ENCODE results near the gene GUCA1A. TPM values are rescaled to one million over a fixed set of nuclear protein-coding genes. Genes with fewer than 3 reads are reported as not detected.

Gene GUCA1A
- total RNA-seq, 1 donor from 2014 or later, result not detected

GRCh38 chr6:42135722-42136121 lies 37.4 kb upstream of the GUCA1A start:
- DNase-seq (no peak), ATAC-seq (ENCODE audit: low read depth) (no peak)
- no peak overlapping the region for H3K4me3 Mint-ChIP-seq
- ChIA-PET CTCF (no interaction called here), POLR2A (no interaction called here)
- no peaks in the 10 kb centered on the region for H3K36me3 Mint-ChIP-seq (ENCODE audit: low read depth)
- intact Hi-C loops (cut with micrococcal nuclease), result no loop called here
- no peak overlapping the region for H3K27ac Mint-ChIP-seq
- H3K27me3 Mint-ChIP-seq, result peaks cover 1% of the 10 kb centered on the region
- H3K4me1 Mint-ChIP-seq, result peaks cover 21% of the 10 kb centered on the region
- no peak for TF ChIP-seq CTCF (IDR thresholded peaks at IDR 0.05)
- no peaks in the 10 kb centered on the region for H3K9me3 Mint-ChIP-seq

- Mint-ChIP-seq H3K4me3 (peak overlapping the region; percentile 78), H3K27ac (peak overlapping the region; percentile 67), H3K36me3 (ENCODE audit: low read depth) (no peaks in the 10 kb centered on the region), H3K9me3 (no peaks in the 10 kb centered on the region), H3K4me1 (peaks cover 21% of the 10 kb centered on the region), H3K27me3 (peaks cover 6% of the 10 kb centered on the region)
- intact Hi-C loops (cut with micrococcal nuclease), result no loop called here
- peak; percentile 86 for ATAC-seq (ENCODE audit: low read depth)
- CTCF ChIA-PET, result interaction anchor here (0.9 to 1.4 kb wide), 2 partner anchors 29 to 411 kb away, joined by 3 to 4 read pairs; no protein-coding TSS in a partner anchor
- no peak for TF ChIP-seq CTCF (IDR thresholded peaks at IDR 0.05)
- peak; percentile 36 for DNase-seq
- POLR2A ChIA-PET, result interaction anchor here (0.5 kb wide), 1 partner anchor 814 kb away, joined by 3 read pairs; no protein-coding TSS in a partner anchor
Measured at GRCh38 chr6:42136508-42137193, 36.5 kb upstream of the GUCA1A start.

DNA sequence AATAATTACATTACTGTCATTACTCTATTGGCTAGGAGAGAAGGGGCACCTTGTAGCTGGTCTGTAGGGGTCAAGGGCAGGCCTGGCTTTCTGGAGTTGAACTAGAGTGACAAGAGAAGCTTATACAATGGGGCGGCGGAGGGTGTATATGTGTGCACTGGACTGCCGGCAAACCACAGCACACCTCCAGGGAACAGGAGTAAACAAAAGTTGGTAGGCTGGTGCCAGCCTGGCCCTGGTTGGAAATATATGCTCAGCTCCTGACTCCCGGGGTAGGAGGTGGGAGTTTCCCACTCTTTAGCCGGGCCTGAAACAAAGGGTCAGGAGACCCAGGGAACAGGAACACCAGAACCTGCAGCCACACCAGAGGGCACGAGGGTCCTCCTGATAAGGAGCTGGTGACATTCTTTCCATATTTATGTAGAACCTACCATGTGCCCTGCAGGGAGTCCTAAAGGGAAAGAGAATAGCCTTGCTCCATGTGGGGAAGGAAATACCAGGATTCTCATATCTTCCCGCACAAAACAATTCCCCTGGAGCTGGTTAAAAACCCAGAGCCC lies 35.9 kb upstream of the GUCA1A start:
- no peak for DNase-seq
- intact Hi-C loops (cut with micrococcal nuclease), result no loop called here
- Mint-ChIP-seq H3K36me3 (ENCODE audit: low read depth) (no peaks in the 10 kb centered on the region), H3K27me3 (peaks cover 6% of the 10 kb centered on the region), H3K9me3 (no peaks in the 10 kb centered on the region), H3K27ac (peak overlapping the region; percentile 61), H3K4me1 (peaks cover 21% of the 10 kb centered on the region), H3K4me3 (no peak overlapping the region)
- no peak for TF ChIP-seq CTCF (IDR thresholded peaks at IDR 0.05)
- ATAC-seq (ENCODE audit: low read depth), result no peak
- POLR2A ChIA-PET, result interaction anchor here (0.5 kb wide), 1 partner anchor 813 kb away, joined by 3 read pairs; no protein-coding TSS in a partner anchor
- CTCF ChIA-PET, result interaction anchor here (0.9 to 1.4 kb wide), 2 partner anchors 28 to 410 kb away, joined by 3 to 4 read pairs; no protein-coding TSS in a partner anchor

DNA sequence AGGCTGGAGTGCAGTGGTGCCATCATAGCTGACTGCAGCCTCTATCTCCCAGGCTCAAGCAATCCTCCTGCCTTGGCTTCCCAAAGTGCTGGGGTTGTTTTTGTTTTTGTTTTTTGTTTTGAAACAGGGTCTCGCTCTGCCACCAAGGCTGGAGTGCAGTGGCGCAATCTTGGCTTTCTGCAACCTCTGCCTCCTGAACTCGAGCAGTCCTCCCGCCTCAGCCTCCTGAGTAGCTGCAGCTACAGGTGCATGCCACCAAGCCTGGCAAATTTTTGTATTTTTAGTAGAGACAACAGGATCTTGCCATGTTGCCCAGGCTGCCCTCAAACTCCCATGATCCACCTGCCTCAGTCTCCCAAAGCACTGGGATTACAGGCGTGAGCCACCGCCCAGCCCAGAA lies 35.0 kb upstream of the GUCA1A start:
- CTCF ChIA-PET, result interaction anchor here (1.4 kb wide), 1 partner anchor 27 kb away, joined by 4 read pairs; no protein-coding TSS in a partner anchor
- DNase-seq (no peak), ATAC-seq (ENCODE audit: low read depth) (no peak)
- Mint-ChIP-seq H3K27ac (no peak overlapping the region), H3K4me1 (peaks cover 26% of the 10 kb centered on the region), H3K27me3 (peaks cover 11% of the 10 kb centered on the region), H3K4me3 (no peak overlapping the region), H3K9me3 (no peaks in the 10 kb centered on the region), H3K36me3 (ENCODE audit: low read depth) (no peaks in the 10 kb centered on the region)
- TF ChIP-seq CTCF (IDR thresholded peaks at IDR 0.05), result no peak
- POLR2A ChIA-PET, result no interaction called here
- intact Hi-C loops (cut with micrococcal nuclease), result no loop called here

Measured in activated B cell treated with CpG ODN at 0.5 μM for 24 hours (primary cell).